BLaER1 treated with 17β-estradiol and CSF1 and Interleukin-3, amounts not matched to agents 10 nM and 100 nM (cell line): Measurements from ENCODE around the gene KCTD16.
A peak's percentile ranks its signal among the peaks of the same experiment; 100 is the strongest.

Experiments
- H3K27ac ChIP-seq, 11 experiments: shearing (Covaris generic); formaldehyde crosslinking; 2 replicates each; pipeline ENCODE4 v1.8.1; 2022
- H3K27me3 ChIP-seq, 11 experiments: shearing (Covaris generic); formaldehyde crosslinking; 2 replicates each; pipeline ENCODE4 v1.8.1; 2022
- H3K36me3 ChIP-seq, 11 experiments: shearing (Covaris generic); formaldehyde crosslinking; 2 replicates each; pipeline ENCODE4 v1.8.1; 2022
- H3K4me1 ChIP-seq, 10 experiments: shearing (Covaris generic); formaldehyde crosslinking; 2 replicates each; pipeline ENCODE4 v1.8.1; 2022
- H3K4me2 ChIP-seq, 11 experiments: shearing (Covaris generic); formaldehyde crosslinking; 2 replicates each; pipeline ENCODE4 v1.8.1; 2022
- H3K4me3 ChIP-seq, 10 experiments: shearing (Covaris generic); formaldehyde crosslinking; 2 replicates each; pipeline ENCODE4 v1.8.1; 2022
- H3K9ac ChIP-seq, 11 experiments: shearing (Covaris generic); formaldehyde crosslinking; 2 replicates each; pipeline ENCODE4 v1.8.1; 2022
- H3K9me3 ChIP-seq, 11 experiments: shearing (Covaris generic); formaldehyde crosslinking; replicated peaks in 1 of 11; 2 replicates each; pipeline ENCODE4 v1.8.1; 2022
- H4K20me1 ChIP-seq, 11 experiments: shearing (Covaris generic); formaldehyde crosslinking; 2 replicates each; pipeline ENCODE4 v1.8.1; 2022
- Cebpa-rat ChIP-seq, 11 experiments: shearing (Covaris generic); IDR thresholded peaks; 2 replicates each; pipeline ENCODE4 v1.8.1; 2022

Gene KCTD16

DNA sequence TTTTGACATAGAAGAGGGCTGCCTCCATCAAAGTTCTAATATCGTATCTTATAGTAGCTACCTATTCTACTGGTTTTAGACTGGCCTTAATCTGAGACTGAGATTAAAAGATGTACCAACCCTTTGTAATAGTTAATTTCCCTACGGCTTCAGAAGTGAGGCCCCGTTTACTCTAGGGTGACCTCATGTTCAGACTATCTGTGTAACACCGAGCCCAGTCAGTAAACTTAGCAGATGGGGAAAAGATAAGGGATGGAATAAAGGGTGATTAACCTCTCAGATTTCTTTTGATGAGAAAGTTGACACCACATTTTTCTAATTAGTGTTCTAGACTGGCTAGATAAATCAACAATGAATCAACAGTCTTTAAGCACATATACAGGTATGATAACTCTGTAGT is 283.1 kb downstream of the KCTD16 start:
- Histone ChIP-seq H3K4me2 (no peak overlapping the region), H3K9ac (no peak overlapping the region), H4K20me1 (no peaks in the 10 kb centered on the region), H3K4me1 (no peaks in the 10 kb centered on the region), H3K36me3 (no peaks in the 10 kb centered on the region), H3K27me3 (no peaks in the 10 kb centered on the region), H3K27ac (no peak overlapping the region), H3K4me3 (no peak overlapping the region), H3K9me3 (no peaks in the 10 kb centered on the region)
- TF ChIP-seq Cebpa-rat (IDR thresholded peaks at IDR 0.05): no peak

DNA sequence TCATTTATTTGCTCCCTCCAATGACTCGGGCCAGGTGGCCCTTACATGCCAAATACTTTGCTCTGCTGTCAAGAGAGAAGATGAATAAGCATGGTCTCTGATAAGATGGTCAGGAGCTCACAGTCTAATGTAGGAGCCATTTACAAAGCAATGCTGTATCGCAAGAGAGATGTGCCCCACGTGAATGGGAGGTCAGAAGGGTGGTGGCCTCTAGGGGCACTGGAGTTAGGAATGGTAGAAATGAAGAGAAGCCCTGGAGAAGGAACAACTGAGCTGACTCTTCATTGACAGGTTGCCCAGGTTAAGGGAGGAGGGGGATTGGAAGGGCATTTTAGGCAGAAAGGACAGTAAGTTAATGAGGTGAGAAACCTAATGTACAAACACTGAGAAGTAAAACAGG is 286.5 kb downstream of the KCTD16 start:
- Histone ChIP-seq H3K4me2 (no peak overlapping the region), H3K27me3 (no peaks in the 10 kb centered on the region), H3K4me1 (no peaks in the 10 kb centered on the region), H3K9ac (no peak overlapping the region), H3K4me3 (no peak overlapping the region), H3K9me3 (no peaks in the 10 kb centered on the region), H4K20me1 (no peaks in the 10 kb centered on the region), H3K27ac (no peak overlapping the region), H3K36me3 (no peaks in the 10 kb centered on the region)
- no peak for TF ChIP-seq Cebpa-rat (IDR thresholded peaks at IDR 0.05)

DNA sequence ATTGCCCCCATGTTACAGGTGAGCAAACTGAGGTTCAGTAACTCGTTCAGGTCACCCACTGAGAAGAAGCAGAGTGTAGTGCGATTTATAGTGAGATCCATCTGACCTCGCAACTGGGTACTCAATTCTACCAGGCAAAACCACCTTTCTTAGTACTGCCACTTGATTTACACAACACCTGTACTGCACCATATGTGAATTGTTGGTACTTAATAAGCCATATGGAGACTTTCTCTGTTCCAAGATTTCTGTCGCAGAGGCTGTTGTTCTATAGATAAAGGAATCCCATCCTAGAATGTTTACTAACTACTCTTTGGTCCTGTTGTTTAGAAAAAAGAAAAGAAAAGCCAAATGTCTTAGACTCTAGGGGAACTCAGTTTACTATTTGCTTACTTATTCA is 287.5 kb downstream of the KCTD16 start:
- no peak for TF ChIP-seq Cebpa-rat (IDR thresholded peaks at IDR 0.05)
- Histone ChIP-seq H3K4me2 (no peak overlapping the region), H4K20me1 (no peaks in the 10 kb centered on the region), H3K9ac (no peak overlapping the region), H3K36me3 (no peaks in the 10 kb centered on the region), H3K9me3 (no peaks in the 10 kb centered on the region), H3K27me3 (no peaks in the 10 kb centered on the region), H3K27ac (no peak overlapping the region), H3K4me3 (no peak overlapping the region), H3K4me1 (no peaks in the 10 kb centered on the region)

GRCh38 chr5:144460600-144460999 is 289.9 kb downstream of the KCTD16 start:
- Histone ChIP-seq H3K36me3 (no peaks in the 10 kb centered on the region), H4K20me1 (no peaks in the 10 kb centered on the region), H3K9me3 (no peaks in the 10 kb centered on the region; a peak in 1 of 22 replicates), H3K27ac (no peak overlapping the region), H3K9ac (no peak overlapping the region), H3K4me2 (no peak overlapping the region), H3K4me3 (no peak overlapping the region), H3K4me1 (peaks cover 0 to 6% (median 0%) of the 10 kb centered on the region in 10 experiments; a peak in 2 of 20 replicates), H3K27me3 (no peaks in the 10 kb centered on the region)
- TF ChIP-seq Cebpa-rat (IDR thresholded peaks at IDR 0.05): no peak

- no peaks in the 10 kb centered on the region for H3K36me3 ChIP-seq
- TF ChIP-seq Cebpa-rat (IDR thresholded peaks at IDR 0.05): no peak
- no peaks in the 10 kb centered on the region for H4K20me1 ChIP-seq
- H3K27me3 ChIP-seq: no peaks in the 10 kb centered on the region
- H3K4me1 ChIP-seq: peaks cover 0 to 7% (median 1%) of the 10 kb centered on the region in 10 experiments; a peak in 6 of 20 replicates
- H3K9me3 ChIP-seq: no peaks in the 10 kb centered on the region; a peak in 1 of 22 replicates
- no peak overlapping the region for H3K4me2 ChIP-seq
- H3K27ac ChIP-seq: no peak overlapping the region
- no peak overlapping the region for H3K4me3 ChIP-seq
- H3K9ac ChIP-seq: no peak overlapping the region
Observed at GRCh38 chr5:144462577-144462976, 291.9 kb downstream of the KCTD16 start.

DNA sequence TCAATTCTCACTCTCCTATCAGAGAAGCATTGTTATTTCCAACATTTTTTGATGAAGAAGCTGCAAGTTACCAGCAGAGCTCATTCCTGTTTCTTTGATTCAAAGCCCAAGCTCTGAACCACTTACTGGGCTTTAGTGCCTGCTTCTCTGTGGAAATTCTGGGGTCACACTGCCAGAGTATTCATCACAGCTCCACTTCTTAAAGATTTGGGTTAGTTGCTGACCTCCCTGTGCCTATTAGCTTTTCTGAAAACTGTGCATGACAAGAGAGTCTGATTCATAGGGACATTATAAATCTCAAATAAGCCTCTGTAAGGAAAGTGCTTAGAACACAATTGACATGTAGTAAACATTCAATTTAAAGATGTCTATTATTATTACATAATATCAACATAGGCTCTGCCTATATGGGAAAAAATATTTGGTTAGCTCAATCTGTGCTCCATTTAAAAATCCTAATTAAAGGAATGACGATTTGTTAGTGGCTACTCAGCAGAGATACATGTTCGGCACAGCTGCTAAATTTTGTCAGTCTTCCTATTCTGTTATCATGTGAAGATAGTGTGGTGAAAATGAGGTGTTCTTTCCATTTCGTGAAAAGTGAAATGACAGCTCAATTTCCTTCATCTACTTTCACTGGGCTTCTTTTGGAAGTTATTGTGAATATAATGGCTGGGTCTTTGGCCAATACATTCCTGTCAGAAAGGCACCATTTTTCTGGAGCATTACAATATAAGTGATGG is 293.0 kb downstream of the KCTD16 start:
- no peak overlapping the region for H3K4me3 ChIP-seq
- no peak overlapping the region for H3K27ac ChIP-seq
- no peaks in the 10 kb centered on the region; a peak in 1 of 22 replicates for H3K9me3 ChIP-seq
- no peak overlapping the region for H3K4me2 ChIP-seq
- no peaks in the 10 kb centered on the region for H3K27me3 ChIP-seq
- H3K4me1 ChIP-seq: peaks cover 0 to 12% (median 5%) of the 10 kb centered on the region in 10 experiments; a peak in 9 of 20 replicates
- H4K20me1 ChIP-seq: no peaks in the 10 kb centered on the region
- TF ChIP-seq Cebpa-rat (IDR thresholded peaks at IDR 0.05): no peak
- H3K9ac ChIP-seq: no peak overlapping the region
- H3K36me3 ChIP-seq: no peaks in the 10 kb centered on the region

DNA sequence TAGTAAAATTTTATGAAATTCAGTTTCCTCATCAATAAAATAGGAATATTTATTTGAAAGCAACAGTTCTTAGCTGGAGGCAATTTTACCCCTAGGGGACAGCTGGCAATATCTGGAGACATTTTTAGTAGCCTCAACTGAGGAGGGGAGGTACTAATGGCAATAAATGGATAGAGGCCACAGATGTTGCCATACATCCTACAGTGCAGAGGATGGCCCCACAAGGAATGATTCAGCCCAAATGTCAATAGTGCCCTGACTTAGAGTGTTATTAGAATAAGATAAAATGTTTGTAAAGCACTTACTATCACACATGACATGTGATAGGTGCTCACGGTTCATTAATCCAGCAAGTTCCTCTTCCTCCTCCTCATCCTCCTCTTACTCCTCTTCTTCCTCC is 293.6 kb downstream of the KCTD16 start:
- Histone ChIP-seq H3K4me2 (no peak overlapping the region; a peak in 1 of 22 replicates), H3K4me1 (peaks cover 0 to 12% (median 5%) of the 10 kb centered on the region in 10 experiments; a peak in 9 of 20 replicates), H3K9ac (no peak overlapping the region), H3K27ac (no peak overlapping the region), H4K20me1 (no peaks in the 10 kb centered on the region), H3K4me3 (no peak overlapping the region), H3K9me3 (no peaks in the 10 kb centered on the region; a peak in 1 of 22 replicates), H3K27me3 (no peaks in the 10 kb centered on the region), H3K36me3 (no peaks in the 10 kb centered on the region)
- no peak for TF ChIP-seq Cebpa-rat (IDR thresholded peaks at IDR 0.05)

- Histone ChIP-seq H3K4me2 (no peak overlapping the region), H3K4me3 (no peak overlapping the region), H3K27me3 (no peaks in the 10 kb centered on the region), H3K4me1 (peaks cover 0 to 12% (median 5%) of the 10 kb centered on the region in 10 experiments; a peak in 9 of 20 replicates), H3K9me3 (no peaks in the 10 kb centered on the region; a peak in 1 of 22 replicates), H3K9ac (no peak overlapping the region), H3K36me3 (no peaks in the 10 kb centered on the region), H3K27ac (no peak overlapping the region), H4K20me1 (no peaks in the 10 kb centered on the region)
- no peak for TF ChIP-seq Cebpa-rat (IDR thresholded peaks at IDR 0.05)
Observed at GRCh38 chr5:144465441-144465840, 294.8 kb downstream of the KCTD16 start.

DNA sequence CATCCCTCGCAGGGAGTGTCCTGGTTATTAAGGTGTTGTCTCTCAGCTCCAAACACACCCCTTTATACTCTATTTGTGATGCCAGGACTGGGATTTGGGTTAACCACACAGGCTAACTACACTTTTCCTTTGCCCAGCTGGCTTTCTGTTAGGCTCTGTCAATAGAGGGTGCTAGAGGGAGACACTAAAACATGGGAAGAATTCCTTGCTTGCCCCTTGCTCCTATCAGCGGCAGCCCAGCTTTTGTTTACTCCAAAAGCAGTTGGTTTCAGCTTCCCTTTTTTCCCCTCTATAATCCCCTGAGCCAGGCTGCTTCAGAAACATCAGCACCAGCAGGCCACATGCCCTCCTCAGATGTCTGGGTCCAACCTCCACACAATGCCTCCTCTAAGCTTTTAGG is 297.1 kb downstream of the KCTD16 start:
- Histone ChIP-seq H3K27me3 (no peaks in the 10 kb centered on the region), H3K4me3 (no peak overlapping the region)

GRCh38 chr5:144468571-144468970 is 297.9 kb downstream of the KCTD16 start:
- Histone ChIP-seq H3K27ac (no peak overlapping the region), H3K9ac (no peak overlapping the region), H3K27me3 (no peaks in the 10 kb centered on the region), H3K4me2 (no peak overlapping the region), H3K4me3 (no peak overlapping the region), H3K4me1 (peaks cover 0 to 32% (median 5%) of the 10 kb centered on the region in 10 experiments; a peak in 10 of 20 replicates), H3K9me3 (no peaks in the 10 kb centered on the region; a peak in 1 of 22 replicates), H3K36me3 (no peaks in the 10 kb centered on the region), H4K20me1 (no peaks in the 10 kb centered on the region)
- no peak for TF ChIP-seq Cebpa-rat (IDR thresholded peaks at IDR 0.05)

More for the DNA sequence above, 297.1 kb downstream of the KCTD16 start:
- no peaks in the 10 kb centered on the region for H4K20me1 ChIP-seq
- TF ChIP-seq Cebpa-rat (IDR thresholded peaks at IDR 0.05): no peak
- H3K4me2 ChIP-seq: peak overlapping the region in 5 of 11 experiments; percentile 0 to 23 (median 4); a peak in 4 of 22 replicates
- no peak overlapping the region for H3K27ac ChIP-seq
- H3K4me1 ChIP-seq: peaks cover 0 to 24% (median 5%) of the 10 kb centered on the region in 10 experiments; a peak in 10 of 20 replicates
- no peaks in the 10 kb centered on the region for H3K36me3 ChIP-seq
- no peaks in the 10 kb centered on the region; a peak in 1 of 22 replicates for H3K9me3 ChIP-seq
- H3K9ac ChIP-seq: 0 out of 22 replicates have a peak overlapping the region, but pooled peaks of 1 of the 11 experiments have one; percentile 19
